Lung microvascular endothelial cell (primary cell): ENCODE measurements around the gene KRT80. TPM values are rescaled to one million over a fixed set of nuclear protein-coding genes. Genes with fewer than 3 reads are reported as not detected.
"Not testable (repeated sequence)": the region's sequence is repeated elsewhere in the genome, so short reads cannot be mapped to it uniquely, and the experiment has no call there.

Experiments used
- DNase-seq, 2 donors: peaks; one replicate each; pipeline versions ENCODE4 v3.0.0 to v3.0.0-alpha.2; 2010; ENCODE audit warnings: low read depth in 2 of 2
- total RNA-seq: library from RNA; depleted of rRNA; stranded (reverse); fragments of >200 nt; gene quantifications from 2 replicates; pipeline ENCODE4 v1.2.1, GENCODE V29; 2014

The KRT80 gene
- 0.20 and 0.65 TPM in 2 replicates for total RNA-seq

GRCh38 chr12:52191841-52192791 is at the start of gene KRT80:
KRT80 (minus strand) TSS chr12:52192014; CDS start chr12:52191902, 112 bp downstream.
- peak; percentile 94 to 99 for DNase-seq

DNA sequence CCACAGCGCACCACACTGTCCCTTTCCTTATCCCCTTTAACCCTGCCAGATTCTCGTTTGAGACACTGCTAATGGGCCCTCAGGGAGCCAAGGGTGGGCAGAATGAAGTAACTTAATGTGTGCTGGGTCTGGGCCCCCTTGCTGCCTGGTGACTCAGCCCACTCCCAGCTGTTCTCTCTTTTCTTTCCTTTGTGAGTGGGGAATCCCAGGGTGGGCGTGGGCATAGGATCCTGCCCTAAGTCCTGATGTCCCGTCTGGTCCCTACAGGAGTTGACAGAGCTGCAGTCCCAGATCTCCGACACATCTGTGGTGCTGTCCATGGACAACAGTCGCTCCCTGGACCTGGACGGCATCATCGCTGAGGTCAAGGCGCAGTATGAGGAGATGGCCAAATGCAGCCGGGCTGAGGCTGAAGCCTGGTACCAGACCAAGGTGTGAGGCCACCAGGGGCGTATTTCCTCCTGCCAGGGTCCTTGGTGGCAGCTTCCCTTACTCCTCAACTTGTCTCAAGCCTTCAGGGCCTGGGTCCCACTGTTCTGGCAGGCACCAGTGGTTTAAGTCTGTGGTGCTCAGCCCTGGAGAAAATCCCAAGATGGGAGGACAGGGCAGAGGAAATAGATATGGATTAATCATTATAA is 49.5 kb upstream of the KRT80 start:
- DNase-seq = peak in 1 of 2 donors; percentile 51

- DNase-seq = not testable (repeated sequence)
Observed at GRCh38 chr12:52240247-52240646, 48.4 kb upstream of the KRT80 start.

DNA sequence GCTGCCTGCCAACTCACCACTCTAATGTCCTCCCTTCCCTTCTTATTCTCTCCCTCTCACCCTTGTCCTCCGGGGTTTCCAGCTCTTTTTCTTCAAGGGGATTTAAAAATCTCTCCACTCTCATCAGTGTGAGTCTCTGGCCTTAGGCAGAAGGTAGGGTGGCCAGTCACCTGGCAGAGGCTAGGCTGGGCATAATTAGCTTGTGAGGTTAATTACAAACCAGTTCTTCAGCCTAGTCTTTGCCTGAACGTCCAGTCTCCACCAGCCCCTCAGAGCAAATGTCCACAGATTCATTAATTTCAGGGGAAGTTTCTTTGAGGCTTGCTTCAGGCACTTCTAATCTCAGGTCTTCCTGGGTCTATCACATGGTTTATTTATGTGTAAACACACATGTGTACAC is 48.0 kb upstream of the KRT80 start:
- DNase-seq = no peak

GRCh38 chr12:52238916-52239646 is 47.3 kb upstream of the KRT80 start:
- DNase-seq = no peak

DNA sequence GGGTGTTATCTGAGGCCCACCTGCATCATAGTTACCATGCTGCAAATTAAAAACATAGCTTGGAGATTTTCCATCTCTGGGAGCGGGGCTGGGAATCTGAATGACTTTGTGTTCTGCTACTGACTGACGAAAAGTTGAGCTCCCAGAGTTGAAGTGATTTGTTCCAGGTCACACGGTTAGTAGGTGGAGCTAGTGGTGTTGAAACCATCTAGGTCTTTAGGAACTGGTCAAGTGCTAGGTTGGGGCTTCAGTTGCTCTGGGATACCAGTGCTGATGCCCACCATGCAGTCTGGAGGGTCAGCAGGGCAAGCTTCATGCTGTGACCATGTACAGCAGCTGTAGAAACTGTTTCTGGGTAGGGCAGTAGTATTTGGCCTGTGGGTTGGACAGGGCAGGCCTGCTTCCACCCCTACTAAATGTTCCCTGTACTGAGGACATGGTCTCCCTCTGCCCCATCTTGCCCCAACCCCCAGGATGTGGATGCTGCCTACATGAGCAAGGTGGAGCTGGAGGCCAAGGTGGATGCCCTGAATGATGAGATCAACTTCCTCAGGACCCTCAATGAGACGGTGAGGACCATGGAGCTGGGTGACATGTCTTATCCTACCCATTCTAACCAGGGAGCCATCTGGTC is 46.5 kb upstream of the KRT80 start:
- no peak for DNase-seq

- no peak for DNase-seq
Observed at GRCh38 chr12:52236386-52237050, 44.7 kb upstream of the KRT80 start.

GRCh38 chr12:52235822-52236361 is 44.1 kb upstream of the KRT80 start:
- no peak for DNase-seq

GRCh38 chr12:52235001-52235764 is 43.4 kb upstream of the KRT80 start:
- DNase-seq = no peak

DNA sequence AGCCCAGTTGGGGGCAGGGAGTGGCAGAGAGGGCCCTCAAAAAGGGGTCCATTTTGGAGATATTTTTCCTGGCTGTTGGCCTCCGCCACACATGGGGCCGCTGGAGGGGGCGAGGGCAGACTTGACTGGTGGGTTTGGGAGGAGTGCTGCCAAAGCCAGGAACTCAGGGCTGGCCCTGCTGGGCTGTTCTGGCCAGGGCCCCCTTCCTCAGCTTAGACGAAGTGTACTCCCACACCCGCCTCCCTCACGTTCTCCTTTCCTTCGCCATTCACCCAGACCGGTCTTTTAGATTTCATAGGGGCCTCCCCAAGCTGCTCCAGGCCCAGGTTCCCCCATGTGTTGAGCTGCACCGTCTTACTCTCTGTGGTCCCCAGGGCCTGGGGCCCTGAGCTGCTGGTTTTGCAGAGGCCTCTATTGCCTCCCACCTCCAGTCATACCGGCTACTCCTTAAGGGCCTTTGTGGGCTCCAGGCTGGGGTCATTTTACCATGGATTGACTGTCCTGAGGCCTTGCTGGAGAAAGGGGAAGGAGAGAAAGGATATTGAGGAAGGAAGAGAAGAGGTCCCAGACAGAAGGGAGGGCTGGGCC is 42.5 kb upstream of the KRT80 start:
- DNase-seq = no peak

- peak in 1 of 2 donors; percentile 51 for DNase-seq
Observed at GRCh38 chr12:52233462-52234207, 41.8 kb upstream of the KRT80 start.

DNA sequence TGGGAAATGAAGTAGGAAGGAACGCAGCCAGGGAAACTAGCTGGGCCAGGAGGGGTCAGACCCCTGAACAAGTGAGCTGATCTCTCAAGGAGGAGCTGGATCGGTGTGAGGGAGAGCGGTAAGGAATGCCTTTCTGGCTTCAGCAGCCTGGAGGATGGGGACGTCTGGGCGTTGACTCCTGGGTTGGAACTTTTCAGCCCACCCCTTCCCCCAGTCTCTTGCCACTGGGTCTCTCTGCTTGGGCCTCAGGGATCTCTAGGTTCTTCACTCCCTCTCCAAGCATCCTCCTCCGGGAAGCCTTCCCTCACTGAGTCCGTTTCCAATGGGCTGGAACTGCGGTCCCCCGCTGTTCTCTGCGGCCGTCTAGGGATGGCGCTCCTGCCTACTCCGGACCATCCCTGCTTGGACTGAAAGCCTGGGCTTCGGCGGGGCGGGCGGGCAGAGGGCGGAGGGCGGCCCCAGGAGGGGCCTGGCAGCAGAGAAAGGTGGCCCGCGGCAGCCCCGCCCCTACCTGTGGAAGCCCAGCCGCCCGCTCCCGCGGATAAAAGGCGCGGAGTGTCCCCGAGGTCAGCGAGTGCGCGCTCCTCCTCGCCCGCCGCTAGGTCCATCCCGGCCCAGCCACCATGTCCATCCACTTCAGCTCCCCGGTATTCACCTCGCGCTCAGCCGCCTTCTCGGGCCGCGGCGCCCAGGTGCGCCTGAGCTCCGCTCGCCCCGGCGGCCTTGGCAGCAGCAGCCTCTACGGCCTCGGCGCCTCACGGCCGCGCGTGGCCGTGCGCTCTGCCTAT is 41.1 kb upstream of the KRT80 start, which contains the start of gene KRT7:
Gene KRT7 (plus strand): TSS at position 570 of the 788 bp plus-strand sequence. CDS start 54 bp downstream, at position 624.
- DNase-seq = peak in 1 of 2 donors; percentile 68

GRCh38 chr12:52232203-52232673 is 40.4 kb upstream of the KRT80 start:
- DNase-seq = no peak

DNA sequence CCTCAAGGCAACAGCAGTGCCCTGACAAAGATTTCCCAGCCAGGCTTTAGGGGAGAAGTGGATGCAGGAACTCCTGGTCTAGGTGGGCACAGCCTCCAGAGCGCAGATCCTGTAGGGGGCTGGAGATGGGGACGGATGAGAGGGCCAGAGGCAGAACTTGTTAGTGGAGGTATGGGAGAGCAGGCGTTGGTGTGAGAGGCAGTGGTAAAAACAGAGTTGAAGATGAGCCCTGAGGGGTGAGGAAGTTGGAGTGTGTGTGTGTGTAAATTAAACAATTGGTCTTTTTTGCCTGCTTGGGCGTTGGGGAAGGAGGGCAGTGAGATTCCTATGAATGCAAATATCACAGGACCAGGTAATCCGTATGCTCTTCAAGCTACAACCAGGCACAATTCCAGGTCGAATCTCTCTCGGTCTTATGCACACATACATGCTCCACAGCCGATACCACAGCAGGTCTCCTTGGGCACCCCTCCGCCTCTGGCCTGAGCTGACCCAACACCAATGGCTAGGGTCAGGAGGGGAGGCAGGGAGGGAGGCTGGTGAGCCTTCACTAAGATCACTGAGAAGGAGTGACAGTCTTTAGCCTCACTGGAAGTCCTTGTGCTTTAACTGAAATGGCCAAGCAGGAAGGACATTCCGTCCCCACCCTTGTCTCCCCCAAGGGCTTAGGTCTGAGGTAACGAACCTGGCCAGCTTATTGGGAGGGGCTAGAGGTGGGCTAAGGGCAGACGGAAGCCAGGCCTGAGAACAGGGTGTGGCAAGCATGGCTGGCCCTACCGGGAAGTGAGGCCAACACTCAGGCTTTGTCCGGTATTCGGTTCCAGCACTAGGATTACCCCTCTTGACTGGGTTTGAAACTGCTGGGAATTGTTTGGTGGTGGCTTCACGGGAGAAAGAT is 39.7 kb upstream of the KRT80 start:
- no peak for DNase-seq

DNA sequence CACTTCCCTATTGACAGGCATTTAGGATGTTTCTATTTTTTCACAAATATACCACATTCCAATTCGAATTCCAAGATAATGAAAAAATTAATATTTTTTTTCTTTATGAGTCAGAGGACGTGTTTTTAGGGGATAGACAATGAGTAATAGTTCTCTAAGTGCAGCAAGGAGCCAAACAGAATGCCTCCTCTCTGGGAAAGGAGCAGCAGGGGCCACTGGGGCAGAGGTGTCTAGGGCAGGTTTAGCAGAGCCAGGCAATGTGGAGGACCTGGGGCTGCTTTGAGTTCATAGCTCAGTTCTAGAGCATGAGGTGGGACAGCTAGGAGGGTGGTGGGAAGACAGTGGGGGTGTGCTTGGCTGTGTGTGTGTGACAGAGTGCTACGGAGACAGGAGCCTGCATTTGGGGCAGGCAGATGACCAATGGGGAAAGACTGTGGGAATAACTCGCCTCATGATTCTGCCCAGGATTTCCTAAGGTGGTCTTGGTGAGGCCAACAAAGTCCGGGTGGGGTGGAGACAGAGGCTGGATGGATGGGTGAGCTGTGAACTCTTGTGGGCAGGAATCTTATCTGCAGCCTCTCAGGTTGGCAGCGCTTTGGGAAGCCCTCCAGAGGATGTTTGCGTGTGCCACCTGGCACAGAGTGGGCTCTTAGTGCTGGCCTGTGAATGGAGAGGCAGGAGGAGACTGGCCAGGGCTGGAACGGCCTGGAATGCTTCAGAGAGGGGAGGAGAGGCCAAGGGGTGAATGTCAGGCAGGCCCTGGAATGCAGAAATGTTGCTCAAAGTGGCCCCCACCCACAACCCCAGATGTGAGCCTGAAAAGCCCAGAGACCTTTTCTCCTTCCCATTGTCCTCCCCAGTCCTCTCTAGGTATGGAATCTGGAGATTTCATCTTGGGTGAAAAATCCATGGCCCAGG is 38.8 kb upstream of the KRT80 start:
- peak in 1 of 2 donors; percentile 86 for DNase-seq
